ENCODE data around the gene EIF2D.
"Not testable (repeated sequence)": the region's sequence is repeated elsewhere in the genome, so short reads cannot be mapped to it uniquely, and the experiment has no call there.

The EIF2D gene

DNA sequence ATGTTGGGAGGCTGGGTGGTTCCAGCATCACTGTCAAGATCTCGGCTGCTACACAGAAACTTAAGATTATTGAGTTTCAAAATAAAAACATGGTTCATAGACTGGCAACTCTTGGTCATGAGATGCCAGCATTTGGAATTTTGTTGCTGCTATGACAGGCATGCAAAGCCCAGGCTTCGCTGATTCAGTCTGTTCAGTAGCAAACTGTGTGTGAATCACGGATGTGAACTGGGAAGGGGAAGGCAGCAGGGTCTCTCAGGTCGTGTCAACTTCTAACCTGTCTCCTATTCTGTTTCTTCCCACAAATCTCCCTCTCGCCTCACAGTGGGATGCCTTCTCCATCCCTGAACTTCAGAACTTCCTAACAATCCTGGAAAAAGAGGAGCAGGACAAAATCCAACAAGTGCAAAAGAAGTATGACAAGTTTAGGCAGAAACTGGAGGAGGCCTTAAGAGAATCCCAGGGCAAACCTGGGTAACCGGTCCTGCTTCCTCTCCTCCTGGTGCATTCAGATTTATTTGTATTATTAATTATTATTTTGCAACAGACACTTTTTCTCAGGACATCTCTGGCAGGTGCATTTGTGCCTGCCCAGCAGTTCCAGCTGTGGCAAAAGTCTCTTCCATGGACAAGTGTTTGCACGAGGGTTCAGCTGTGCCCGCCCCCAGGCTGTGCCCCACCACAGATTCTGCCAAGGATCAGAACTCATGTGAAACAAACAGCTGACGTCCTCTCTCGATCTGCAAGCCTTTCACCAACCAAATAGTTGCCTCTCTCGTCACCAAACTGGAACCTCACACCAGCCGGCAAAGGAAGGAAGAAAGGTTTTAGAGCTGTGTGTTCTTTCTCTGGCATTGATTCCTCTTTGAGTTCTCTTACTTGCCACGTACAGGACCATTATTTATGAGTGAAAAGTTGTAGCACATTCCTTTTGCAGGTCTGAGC is 25.5 kb downstream of the EIF2D start:
- DNase-seq (ENCODE audit: low read depth in 2 of 2), result no peak

DNA sequence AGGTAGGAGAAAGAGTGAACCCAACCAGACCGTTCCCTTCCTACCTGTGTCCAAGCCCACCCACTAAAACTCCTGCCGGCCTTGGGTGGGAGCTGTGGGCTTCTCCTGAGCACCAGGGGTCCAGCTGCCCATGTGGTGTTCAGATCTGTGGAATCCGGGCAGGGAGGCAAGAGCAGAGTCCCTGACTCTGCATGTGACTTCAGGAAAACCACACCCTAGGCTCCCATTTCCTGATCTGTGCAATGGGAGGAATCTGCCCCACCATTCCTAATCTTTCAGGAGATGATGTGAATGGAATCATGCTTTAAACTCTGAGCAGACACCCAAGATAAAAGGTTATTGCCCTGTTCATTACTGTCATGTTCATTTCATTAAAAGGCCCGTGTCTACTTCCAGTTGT is 27.6 kb downstream of the EIF2D start:
- DNase-seq (ENCODE audit: low read depth in 2 of 2), result no peak

DNA sequence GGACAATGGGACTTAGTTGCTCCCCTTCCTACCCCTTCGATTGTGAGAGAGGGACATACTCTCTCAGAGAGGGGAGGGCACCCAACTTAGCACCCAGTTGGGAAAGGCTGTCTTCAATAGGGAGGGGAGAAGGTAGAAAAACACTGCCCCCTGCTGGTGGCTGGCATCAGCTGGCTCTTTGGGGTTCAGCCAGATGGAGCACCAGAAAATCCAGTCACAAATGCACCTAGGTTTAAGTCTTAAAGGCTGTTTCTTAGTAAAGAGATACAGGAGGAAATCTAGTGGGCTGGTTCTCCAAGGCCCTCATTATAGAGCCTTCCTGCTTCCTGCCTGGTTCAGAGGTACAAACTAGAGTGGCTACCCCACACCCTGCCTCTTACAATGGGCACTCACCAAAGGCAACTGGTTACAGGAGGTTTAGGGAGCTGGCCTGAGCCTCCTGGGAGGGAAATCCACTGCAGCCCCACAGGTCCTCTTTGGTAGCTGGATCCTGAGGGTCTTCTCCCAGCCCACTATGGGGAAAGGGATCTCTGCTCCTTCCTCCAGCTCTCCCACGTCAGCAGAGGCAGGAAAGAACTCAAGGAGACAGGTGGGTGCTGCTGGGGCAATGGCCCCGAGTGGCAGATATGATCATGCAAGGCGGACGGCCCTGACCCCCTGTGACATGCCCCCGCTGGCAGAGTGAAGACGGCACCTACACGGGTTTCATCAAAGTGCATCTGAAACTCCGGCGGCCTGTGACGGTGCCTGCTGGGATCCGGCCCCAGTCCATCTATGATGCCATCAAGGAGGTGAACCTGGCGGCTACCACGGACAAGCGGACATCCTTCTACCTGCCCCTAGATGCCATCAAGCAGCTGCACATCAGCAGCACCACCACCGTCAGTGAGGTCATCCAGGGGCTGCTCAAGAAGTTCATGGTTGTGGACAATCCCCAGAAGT is 28.3 kb downstream of the EIF2D start:
- DNase-seq (ENCODE audit: low read depth in 2 of 2), result peak; percentile 83 to 92

DNA sequence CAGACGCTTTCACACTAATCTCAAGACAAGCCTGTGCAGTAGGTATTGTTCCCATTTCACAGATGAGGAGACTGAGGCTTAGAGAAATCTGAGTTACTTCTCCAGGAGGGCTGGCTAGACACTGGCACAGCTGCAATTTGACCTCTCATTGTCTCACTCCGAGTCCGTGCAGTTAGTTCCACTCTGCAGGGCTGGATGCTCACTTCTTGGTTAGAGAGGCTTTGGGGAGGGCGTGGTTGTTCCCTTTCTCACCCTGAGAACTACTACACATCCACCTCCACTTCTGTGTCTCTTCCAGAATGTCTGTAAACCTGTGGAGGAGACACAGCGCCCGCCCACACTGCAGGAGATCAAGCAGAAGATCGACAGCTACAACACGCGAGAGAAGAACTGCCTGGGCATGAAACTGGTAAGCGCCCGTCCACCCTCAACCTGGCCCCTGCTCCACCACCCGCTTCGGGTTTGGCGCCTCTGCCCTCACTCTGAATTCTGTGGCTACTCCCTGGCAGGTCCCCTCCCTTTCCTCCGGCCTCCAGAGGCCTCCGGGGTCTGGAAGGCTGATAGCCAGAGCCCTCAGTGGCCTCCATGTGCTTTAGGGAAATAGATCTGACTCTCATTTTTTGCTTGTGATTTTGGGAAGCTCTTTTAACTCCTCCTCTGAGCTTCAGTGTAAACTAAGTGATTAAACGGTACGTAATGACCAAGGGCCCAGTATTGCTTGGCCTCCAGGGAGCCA is 29.1 kb downstream of the EIF2D start:
- peak in 1 of 2 donors; percentile 42 for DNase-seq (ENCODE audit: low read depth in 2 of 2)

DNA sequence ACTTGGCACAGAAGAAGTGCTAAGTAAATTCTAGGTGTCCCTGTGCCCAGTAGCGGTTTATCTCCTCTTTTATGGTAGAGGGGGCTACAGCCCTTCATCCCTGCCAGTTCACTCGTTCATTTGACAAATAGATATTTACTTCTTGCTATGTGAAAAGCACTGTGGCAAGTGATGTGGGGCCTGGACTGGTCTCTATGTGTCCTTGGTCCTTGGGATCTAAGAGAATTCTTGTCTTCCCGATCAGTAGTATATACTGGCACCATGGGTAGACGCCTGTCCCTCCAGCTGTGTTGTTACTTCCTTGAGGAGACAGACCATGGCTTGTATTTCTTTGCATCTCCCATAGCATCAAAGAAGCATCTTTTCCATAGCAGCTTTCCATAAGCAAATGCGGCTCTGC is 29.7 kb downstream of the EIF2D start:
- DNase-seq (ENCODE audit: low read depth in 2 of 2), result no peak

DNA sequence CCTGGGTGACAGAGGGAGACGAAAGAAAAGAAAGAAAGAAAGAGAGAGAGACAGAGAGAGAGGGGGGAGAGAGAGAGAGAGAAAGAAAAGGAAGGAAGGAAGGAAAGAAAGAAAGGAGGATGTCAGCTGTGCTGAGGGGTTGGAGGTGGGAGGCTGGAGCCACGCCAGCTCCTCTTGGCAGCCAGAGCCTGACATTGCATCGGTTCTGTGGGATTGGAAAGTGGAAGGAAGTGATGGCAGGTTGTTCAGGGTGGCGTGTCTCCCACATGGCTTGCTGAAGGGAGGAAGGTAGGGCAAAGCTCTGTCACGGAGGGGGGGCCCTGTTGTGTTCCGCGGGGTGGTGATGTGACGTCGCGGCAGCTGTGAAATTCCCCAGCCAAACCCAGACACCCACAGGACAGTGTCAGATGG is 30.7 kb downstream of the EIF2D start:
- peak in 1 of 2 donors; percentile 51 for DNase-seq (ENCODE audit: low read depth in 2 of 2)

DNA sequence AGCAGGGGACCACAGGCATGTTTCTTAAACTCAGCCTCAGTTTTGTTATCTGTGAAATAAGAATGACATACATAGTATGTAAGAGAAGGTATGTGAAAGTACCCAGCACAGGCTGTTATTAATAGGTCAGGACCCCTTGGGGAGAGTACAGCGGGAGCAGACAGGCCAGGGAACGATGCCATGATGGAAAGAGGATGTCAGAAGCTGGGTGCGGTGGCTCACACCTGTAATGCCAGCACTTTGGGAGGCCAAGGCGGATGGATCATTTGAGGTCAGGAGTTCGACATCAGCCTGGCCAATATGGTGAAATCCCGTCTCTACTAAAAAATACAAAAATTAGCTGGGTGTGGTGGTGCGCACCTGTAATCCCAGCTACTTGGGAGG is 31.2 kb downstream of the EIF2D start:
- DNase-seq (ENCODE audit: low read depth in 2 of 2), result not testable (repeated sequence)

DNA sequence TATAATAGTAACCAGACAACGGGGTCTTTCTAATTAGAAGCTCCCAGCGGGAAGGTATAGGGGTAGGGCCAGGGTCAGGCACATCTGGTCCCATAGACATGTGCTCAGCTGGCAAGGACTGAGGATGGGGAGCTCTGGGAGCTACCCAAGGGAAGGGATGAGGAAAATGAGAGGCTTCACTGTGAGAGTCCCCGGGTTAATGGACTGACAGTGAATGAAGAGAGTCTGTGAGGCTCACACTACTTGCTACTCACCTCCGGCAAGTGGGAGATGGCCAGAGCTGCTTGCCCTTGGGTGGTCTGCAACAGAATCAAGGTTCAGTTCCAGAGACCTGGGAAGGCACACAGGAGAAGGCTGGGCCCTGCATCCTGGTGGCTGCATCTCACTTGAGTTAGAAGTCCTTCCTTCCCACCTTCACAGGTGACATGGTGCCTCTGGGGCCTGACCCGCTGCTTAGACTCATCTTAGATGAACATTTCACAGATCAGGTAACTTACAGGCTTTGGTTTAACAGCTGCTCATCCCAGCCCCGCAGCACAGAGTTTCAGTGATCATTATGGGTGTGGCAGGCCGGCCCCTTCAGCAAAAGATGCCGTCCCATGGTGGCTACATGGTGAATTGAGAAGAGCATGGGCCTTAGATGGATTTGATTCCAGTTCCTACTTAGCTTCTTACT is 31.7 kb downstream of the EIF2D start:
- no peak for DNase-seq (ENCODE audit: low read depth in 2 of 2)

DNA sequence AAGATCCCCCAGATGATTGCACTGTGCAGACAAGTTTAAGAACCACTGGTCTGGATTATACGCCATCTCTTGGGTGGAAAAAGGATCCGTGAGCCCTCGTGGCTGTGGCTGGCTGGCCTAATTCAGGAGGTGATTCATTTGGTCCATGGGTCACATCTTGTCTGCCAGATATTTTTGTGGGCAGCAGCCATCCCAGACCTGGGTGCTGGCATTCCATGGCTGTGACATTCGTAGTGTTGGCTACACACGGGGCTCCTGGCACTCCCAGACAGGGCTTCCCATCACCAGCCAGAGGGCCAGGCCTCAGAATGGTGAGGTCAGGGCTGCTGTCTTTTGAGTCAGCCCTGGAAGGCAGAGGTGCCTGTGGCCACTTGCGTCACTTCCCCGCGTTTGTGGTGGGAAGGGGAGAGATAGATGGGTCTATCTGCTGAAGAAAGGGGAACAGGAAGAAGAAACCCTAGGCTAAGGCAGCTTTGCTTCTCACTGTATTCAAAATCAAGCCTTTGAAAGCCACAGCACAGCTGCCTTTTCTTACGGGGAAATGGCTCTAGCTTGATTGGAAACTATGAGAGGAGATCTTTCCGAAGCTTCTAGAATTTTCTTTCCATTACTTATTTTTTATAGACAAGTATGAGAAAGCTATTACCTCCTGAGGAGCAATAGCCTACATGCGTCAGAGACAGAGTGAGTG is 32.4 kb downstream of the EIF2D start:
- DNase-seq (ENCODE audit: low read depth in 2 of 2), result peak in 1 of 2 donors; percentile 77

DNA sequence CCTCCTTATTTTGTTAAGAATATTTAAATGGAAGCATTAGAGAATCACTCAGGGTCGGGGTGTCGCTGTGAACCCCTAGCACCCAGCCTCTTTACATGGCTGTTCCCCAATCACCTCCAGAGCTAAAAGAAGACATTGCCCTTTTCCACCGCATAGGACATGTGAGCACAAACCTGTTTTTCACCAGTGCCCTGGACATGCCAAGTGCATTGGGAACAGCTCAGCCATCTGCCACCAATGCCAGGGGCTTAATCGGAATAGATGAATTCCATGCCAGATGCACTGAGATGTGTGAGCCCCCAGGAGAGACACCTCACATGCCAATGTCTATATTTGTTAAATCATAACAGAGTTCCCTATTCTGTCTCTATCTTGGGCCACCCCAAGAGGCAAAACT is 33.3 kb downstream of the EIF2D start:
- DNase-seq (ENCODE audit: low read depth in 2 of 2), result no peak

DNA sequence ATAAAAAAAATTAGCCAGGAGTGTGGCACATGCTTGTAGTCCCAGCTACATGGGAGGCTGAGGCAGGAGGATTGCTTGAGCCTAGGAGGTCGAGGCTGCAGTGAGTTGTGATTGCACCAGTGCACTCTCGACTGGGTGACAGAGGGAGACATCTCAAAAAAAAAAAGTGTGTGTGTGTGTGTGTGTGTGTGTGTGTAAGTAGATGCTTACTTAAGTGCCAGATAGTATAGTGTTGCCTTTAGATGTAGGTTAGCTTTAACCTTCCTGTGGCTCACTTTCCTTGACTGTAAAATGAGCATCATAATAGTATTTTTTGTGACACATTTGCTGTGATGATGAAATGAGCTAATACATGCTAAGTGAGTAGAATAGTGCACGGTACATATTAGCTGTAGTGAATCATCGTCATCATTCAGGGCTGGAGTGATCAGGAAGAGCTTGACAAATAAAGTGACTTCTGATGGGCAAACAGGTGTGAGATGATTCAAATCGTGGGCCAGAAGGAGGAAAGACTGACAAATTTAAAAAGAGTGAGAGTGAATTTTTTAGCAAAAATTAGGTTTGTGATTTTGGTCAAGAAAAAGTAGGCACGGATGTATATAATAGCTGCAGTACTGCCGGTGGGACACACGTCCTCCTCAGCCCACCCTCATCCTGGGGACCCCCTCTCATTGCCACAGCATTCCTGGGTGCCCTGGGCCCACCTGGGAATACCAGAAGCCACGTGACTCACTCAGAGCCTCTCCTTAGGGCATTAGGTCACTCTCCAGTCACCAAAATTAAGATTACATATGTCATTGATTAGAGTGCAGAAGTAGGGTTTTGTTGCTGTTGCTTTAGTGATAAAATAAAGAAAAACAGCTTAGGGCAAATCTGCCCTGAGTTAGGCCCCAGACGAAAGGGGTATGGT is 33.9 kb downstream of the EIF2D start:
- no peak for DNase-seq (ENCODE audit: low read depth in 2 of 2)

DNA sequence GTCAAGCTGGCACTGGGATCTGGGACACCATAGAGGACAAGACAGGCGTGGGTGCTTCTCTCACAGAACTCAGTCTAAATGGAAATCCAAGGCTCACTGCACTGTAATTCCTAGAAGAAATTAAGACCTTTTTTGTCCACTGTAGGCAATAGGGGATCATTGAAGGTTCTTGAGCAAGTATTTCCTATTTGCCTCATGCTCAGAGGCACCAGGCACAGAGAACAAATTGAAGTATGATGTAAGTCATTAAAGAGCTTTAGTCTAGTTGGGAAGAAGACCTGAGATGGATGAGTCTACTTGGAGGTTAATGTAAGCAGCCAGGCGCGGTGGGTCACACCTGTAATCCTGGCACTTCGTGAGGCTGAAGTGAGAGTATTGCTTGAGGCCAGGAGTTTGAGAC is 34.6 kb downstream of the EIF2D start:
- no peak for DNase-seq (ENCODE audit: low read depth in 2 of 2)

DNA sequence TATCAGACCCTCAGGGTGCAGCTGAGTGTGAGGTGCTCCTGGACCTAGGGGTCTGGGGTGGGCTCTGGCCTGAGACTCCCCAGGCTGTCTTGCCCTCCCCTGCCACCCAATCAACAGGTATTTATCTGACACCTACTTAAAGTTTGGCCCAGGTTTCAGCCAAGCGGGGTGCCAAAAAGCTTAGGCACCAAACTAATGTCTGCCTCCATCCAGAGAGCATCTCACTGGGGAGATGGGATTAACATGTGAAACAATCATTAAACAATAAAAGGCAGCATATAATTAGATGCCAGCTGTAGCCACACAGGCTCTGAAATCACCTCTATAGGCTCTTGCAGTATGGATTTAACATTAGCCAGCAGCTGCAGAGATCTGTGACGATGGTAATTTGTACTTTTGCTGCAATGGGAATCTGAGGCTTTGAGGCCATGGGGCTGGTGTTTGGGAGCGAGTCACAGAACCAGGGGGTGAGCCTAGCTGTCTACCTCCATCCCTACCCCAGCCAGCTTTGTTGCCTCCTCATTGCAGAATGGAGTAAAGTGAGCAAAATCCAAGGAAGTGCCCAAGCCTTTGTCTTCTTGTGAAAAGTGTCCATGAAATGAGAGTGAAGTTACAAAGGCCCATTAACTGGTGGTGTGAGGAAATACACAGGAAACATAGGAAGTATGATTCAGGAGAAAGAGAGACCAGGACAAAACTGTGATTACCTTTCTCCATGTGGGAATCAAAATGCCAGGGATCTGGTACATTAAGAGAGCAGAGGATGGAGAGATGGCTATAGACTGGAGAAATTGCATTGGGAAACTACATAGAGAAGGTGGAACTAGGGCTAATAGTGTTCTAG is 36.1 kb downstream of the EIF2D start:
- DNase-seq (ENCODE audit: low read depth in 2 of 2), result no peak

DNA sequence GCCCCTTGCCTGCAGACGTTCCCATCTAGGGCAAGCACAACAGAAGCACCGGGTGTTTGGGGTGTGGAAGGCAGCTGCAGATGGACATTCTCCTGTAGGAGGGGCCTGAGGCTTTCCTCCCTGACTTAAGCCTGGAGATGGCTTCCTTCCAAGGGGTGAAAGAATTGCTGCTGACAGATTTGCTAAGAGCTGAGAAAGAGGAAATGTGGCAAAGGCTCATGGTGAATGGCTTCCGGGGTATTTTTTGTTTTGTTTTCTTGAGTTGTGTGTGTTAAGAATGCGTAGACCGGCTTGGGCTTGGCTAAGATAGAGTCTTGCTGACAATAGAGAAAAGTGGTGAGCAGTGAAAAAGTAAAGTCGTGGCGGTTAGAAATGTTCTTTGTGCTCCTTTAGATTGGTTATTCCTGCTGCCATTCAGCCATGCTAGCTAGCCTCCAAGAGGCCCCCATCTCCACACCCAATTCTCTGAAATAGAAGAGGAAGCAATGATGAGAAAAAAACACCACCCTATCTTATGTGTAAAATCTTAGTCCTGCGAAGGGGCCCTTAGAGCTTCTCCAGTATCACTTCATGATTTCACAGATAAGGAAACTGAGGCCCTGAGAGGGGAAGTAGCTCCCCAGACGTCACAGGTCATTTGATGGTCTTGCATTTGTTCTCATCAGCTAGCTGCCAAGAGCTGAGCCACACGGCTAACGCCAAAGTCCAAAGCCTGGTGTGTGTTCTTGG is 36.9 kb downstream of the EIF2D start:
- no peak for DNase-seq (ENCODE audit: low read depth in 2 of 2)

DNA sequence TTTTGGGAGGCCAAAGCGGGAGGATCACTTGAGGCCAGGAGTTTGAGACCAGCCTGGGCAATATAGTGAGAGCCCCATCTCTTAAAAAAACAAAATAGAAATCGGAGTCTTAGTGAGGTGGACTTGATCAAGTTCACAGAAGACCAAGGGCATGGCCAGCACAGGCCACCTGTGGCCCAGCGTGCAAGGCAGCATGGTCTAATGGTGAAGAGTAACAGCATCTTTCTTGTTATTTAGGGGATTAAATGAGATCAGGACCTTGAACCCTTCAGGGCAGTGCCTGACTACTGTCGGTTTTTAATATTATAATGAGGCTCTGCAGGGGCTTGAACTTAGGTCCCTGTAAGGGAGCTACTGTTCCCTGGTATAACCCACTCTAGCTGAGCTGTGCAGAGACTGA is 38.5 kb downstream of the EIF2D start:
- DNase-seq (ENCODE audit: low read depth in 2 of 2), result no peak

DNA sequence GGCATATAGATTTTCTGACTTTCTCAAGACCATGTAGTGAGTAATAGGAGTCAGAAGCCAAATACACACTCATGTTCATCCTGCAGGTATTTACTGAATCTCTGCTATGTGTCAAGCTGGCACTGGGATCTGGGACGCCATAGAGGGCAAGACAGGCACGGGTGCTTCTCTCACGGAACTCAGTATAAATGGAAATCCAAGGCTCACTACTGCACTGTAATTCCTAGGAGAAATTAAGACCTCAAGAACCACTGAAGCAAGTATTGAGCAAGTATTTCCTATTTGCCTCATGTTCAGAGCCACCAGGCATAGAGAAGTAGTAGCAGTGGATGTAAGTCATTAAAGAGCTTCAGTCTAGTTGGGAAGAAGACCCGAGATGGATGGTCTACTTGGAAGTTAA is 38.9 kb downstream of the EIF2D start:
- DNase-seq (ENCODE audit: low read depth in 2 of 2), result no peak

DNA sequence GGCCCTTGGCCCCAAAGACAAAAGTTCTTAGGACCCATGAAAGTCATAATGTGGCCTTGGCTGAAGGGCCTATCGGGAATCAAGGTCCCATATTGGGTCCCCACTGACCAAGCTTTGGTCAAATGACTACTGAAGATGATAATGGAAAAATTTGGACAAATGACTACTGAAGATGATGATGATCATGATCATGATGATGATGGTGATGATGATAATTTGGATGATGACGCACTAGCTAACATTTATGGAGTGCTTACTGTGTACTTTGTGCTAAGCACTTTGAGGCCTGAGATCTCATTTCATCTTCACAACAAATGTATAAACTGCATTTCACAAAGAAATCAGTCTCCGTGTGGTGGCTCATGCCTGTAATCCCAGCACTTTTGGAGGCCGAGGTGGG is 39.4 kb downstream of the EIF2D start:
- no peak for DNase-seq (ENCODE audit: low read depth in 2 of 2)

DNA sequence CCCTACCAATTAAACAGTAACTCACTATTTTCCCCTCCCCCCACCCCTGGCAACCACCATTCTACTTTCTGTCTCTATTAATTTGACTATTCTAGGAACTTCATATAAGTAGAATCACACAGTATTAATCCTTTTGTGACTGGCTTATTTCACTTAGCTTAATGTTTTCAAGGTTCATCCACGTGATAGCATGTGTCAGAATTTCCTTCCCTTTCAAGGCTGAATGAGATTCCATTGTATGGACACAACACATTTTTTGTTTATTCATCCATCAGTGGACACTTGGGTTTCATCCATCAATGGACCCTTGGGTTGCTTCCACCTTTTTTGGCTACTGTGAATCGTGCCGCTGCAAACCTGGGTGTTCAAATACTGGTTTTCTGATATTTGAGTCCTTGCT is 41.7 kb downstream of the EIF2D start:
- DNase-seq (ENCODE audit: low read depth in 2 of 2), result no peak

Measured in activated CD4-positive, alpha-beta T cell treated with anti-CD3 and anti-CD28 coated beads for 24 hours (primary cell).